Cerebellar cortex (tissue), 1 donor: ENCODE measurements around the gene PDGFD.

Source experiments
- DNase-seq: peaks from one replicate; pipeline ENCODE4 v3.0.0-alpha.2; 2015; ENCODE audit warnings: low spot score

PDGFD gene

DNA sequence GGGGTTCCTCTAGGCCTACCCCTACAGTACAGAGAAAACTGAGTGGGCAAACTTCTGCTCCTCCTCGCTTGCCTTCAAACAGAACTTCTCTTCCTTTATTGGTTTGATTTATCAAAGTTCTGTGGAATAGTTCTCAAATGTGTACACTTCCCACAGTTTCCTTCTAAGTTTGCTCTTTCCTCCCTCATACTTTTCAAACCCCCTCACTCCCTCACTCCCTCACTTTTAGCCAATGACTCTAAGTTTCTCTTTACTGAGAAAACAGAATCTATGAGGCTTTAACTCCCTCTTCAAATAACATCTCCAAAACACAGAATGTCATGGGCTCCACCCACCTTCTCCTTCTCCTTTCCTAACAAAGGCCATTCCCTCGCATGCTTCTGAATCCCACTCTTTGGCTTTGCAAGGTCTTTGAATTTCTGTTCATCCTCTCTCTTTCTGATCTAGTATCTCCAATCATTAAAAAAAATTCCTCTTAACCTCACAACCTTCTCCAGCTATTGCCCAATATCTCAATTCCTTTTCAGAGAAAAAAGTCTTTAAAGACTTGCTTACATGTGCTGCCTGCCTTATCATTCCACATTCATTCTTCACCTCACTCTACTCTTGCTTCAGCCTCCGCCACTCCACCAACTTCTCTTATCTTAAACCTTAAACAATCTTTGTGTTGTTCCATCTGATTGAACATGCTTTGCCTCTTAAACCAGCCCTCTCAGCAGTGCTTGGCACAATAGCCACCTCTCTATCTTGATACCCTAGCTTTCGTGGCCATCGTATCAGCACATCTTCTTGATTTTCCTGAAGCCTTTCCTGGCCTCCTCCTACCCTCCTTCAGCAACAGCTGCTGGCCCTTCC lies 70.3 kb downstream of the PDGFD start:
- DNase-seq, result no peak

DNA sequence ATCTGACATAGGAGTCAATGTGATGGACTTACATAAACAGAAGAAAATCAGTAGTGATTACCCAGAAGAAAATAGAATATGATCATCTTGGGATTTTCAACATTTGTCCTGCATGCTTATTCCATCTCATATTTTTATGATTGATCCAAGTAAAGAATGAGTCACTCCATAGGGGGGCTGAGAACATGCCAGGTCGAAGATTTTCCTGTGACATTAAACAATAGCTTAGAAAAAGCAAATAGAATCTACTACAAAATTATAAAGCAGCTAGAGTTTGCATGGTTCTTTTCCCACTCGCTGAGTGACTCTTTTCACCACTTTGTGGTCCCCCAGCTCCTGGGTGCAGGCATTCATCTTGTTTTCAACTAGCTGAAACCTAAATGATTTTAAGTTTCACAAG lies 71.2 kb downstream of the PDGFD start:
- no peak for DNase-seq

DNA sequence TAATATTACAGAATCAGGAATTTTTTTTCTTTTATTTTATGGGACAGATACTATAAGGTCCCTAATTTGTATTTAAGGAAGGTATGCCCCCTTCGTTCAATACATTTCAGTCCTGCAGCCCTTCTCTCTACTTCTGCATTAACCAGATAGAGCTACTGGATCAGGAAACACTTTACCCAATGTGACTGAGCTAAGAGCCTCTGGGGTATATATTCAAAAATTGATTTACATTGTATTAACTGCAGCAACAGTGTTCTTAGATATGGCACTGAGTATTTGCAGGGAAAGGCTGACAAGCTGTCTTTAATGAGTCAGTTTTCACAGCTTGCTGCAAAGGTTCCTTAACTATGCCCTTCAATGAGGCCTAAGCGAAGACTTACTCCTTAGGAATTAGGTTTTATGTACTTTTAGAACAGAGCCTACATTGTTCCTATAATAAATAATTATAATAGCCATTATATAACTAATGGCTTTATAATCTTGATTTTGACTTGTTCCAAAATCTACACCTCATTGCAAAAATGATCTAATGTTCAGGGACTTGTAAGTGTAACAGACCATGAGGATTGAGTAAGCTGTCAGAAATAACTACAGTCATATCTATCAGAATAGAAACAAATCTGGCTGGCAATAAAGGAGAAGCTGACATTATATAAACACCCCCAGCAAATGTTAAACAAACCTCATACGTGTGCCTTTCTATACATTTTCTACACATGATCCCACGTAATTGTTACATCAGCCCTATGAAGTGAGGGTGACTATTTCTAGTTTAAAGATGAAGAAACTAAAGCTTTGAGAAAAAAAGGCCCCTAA lies 72.5 kb downstream of the PDGFD start:
- DNase-seq, result peak; percentile 9

DNA sequence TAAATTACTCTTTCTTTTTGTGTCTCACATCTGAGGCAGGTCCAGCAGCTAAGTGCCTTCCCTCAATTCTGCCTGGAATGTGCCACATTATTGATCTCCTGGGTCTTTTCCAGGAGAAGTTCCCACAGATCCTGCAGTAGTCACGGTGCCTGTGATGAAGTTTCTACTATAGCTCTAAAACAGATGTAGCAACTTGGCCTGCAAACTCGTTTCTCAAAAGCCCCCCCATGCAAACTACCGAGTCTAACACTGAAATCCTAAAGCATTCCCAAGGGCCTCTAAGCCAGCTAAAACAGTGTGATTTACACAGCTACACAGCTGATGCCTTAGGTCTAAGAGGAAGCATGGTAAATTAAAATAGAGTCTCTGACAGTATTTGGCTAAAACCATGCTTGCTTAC lies 73.2 kb downstream of the PDGFD start:
- DNase-seq, result no peak

DNA sequence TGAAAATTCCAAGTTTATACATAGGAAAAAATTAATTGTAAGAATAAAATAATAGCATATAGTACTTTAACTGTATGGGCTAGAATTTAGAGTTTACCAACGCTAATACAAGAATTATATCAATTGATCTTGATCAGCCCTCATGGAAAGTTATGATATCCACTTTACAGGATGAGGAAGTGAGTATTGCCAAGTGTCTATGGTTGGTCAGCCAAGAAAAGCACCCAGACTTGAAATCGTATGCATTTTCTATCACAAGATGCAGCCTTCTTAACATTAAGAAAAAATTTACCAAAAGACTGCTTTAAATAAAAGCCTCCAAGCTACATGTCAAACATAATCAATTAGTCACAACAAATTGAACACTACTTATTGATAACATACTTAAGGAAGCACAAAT lies 74.5 kb downstream of the PDGFD start:
- DNase-seq, result no peak

DNA sequence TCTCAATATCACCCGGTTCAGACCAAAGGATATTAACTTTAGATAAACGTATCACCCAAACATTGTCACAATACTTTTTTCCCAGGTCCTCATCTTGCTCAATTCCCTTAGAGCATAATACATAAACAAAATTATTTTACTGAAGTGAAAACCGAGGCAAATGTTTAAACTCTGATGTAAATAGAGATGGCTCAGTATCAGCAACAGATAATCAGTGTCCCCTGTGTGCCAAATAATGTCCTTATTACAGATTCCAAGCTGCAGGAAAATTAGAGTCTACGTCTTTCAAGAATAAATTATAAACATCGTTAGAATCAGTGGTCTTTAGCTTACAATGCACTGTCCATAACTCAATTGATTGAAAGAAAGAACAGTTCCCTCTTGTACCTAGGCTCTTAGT lies 77.3 kb downstream of the PDGFD start:
- no peak for DNase-seq

DNA sequence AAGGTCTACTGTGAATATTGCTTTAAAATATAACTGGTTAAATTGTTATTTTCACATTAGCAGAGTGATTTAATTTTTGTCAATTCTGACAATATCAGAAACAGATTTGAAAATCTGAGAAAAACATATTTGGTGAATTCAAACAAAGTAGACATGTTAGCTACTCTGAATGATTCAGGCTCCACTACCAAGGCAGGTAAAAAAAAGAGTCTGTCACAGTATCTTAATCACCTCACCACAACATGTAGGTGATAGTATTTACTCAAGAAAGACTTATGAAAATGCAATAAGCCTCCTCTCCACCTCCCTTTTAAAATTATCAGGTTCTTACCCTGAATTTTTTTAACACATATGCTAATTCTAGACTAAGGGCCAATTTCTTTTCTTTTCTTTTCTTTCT lies 85.0 kb downstream of the PDGFD start:
- DNase-seq, result no peak

DNA sequence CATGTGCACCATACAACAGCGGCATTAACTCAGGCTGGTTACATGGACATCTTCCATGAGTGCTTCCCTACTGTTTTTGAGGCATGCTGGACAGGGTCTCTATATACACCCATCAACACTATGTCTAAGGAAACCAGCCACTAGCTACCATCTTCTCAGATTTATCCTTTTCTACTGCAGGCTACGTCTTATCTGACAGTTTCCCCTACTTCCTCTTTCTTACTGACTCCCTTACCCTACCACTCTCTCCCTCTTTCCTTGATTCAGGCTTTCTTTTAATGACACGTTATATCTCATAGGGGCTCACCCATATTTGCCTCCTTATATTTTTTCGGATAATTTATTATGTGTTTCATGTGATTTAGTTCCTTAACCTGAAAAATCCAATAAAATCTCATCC lies 85.7 kb downstream of the PDGFD start:
- DNase-seq, result no peak

DNA sequence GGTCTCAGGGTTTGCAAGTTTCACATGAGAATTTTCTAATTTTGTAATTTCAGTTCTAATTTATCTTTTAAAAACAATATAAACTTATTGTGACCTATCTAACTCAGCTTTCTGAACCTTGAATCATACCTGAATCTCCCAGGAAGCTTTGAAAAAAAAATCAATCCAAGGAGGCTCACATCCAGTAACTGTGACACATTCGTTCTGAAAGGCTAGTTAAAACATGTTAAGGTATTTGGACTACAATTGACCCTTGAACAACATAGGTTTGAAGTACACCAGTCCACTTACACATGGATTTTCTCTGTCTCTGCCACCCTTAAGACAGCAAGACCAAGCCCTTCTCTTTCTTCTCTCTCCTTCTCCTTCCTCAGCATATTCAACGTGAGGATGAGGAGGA lies 87.5 kb downstream of the PDGFD start:
- DNase-seq, result no peak

DNA sequence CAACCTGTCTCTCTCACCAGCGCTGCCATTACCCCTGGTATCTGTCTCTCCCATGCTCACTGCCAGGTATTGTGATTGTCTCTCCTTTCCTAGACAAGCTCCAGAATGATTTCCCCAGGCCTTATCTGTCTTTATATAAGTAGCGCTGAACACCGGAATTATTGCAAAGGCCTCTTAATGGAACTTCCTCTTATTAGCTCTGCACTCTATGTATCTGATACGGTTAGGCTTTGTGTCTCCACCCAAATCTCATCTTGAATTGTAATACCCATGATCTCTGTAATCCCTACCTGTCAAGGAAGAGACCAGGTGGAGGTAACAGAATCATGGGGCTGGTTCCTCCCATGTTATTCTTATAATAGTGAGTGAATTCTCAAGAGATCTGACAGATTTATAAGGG lies 88.2 kb downstream of the PDGFD start:
- no peak for DNase-seq

DNA sequence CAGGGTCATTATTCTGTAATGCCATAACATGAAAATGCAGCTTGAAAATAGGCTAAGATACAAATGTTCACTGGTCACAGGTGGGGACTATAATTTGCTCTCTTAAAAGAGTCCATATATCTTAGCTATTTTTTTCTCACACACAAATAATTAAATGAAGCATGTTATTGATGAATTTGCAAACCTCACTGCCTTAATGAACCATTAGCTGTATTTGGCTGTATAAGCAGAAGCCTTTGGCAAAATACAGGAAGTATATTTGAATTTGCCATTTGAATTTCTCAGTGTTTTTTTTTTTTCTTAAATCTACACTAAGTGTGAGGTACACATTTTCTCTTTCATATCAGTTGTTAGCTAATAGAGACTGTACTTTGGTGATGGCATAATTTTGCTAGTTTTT lies 88.9 kb downstream of the PDGFD start:
- DNase-seq, result no peak

DNA sequence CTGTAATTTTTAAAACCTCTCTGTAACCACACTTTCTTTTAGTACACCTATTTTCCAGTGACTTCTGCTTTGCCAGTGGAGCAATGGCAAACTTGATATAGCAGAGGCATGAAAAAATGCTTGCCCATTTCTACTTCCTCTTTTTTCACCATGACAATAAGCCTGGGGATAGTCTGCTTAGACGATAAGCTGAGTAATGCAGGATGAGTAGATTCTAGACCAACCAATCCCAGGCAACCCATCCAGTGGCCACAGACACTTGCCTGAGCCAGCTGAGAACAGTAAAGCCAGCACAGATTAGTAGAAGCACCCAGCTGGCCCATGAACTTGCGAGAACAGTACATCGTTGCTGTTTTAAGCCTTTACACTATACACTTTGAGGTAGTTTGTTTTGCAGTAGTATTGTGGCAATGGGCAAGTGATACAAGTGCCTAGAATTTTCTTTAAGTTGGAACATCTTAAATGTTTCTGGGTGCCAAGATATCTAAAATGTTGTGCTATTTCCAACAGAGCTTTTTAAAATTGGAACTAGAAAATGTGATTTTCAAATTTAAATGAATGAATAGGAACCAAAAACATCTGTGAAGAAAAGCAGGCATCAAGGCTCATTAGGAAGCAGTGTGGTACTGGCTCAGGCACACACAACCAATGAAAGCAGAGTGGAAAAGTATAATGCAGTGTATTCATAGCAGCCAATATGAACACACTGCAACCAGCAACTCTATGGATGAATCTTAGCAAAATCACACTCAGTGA lies 89.8 kb downstream of the PDGFD start:
- no peak for DNase-seq

DNA sequence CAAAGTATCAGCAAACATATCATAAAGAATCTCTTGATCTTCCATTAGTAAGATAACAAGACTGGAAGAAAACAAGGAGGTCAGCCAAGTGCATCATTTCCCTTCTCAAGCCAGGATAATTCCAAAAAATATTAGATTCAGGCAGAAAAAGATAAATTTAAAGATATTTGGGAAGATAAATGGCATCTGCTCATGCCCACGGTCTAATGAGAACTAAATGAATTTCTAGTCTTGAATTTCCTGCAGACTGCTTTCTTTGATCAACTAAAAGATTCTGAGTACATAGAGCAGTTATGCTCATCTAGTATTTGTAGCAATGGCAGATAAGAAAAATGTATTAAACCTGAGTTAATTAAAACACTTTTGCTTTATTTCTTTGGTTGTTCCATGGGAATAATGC lies 96.4 kb downstream of the PDGFD start:
- DNase-seq, result no peak

DNA sequence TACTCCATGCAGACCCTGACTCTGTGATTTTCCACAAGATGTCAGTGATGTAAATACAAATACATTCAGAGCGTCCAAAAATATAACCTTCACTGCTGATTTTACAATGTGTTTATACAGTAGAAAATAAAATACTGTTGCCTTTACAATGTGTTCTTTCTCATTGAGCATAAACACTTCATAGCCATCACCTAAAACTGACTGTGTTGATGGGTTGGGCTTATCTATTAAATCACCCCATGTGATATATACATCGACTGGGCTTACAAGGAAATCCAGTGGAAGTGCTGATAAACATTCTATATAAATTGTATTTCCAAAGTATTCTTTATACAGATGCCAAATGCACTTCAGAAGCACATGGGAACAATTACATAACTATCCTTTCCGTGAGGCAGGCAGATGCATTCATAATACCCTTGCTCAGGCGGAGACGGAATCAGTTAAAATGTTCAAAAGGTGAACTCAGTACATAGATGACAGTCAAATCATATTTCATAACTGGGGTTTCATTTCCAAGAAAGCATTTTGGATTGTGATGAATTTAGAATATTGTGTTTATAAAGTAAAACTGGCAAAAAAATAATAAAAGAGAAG lies 99.8 kb downstream of the PDGFD start:
- DNase-seq, result no peak

DNA sequence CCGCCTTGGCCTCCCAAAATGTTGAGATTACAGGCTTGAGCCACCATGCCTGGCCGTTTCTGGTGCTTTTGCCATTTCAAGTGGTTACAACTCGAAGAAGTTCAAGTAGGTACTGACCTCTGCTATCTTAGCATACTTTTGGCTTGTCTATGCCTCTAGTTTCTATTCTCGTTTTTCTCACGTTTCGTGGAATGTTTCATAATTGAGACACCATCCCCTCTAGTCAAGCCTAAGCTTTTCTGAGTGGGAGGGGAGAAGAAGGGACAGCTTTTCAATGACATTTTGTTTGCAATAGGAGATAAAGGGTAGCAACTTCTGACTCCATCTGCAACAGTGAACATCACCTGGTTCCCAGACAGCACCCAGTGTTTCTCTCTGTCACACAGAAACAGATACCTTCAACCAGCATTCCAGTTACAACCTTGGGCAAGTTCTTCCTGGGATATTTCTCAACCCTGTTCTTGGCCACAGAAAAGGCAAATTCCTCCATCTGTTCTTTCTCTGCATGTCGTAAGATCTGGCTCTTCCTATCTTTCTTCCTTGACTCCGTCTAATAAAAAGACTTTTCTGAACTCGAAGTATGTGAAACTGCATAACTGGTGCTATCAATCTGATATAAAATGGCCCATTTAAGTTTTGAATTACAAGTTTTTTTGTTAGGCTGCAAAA lies 102.0 kb downstream of the PDGFD start:
- no peak for DNase-seq

DNA sequence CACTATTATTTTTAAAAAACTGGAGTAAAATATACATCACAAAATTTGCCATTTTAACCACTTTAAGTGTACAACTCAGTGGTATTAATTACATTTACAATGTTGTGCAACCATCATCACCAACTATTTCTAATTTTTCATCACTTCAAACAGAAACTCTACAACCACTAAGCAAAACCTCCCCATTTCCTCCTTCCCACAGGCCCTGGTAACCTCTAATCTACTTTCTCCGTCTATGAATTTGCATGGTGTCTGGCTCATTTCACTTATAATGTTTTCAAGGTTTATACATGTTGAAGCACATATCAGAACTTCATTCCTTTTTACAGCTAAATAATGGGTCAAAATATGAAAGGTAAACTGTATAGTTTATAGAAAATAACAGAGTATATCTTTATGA lies 103.1 kb downstream of the PDGFD start:
- DNase-seq, result no peak

DNA sequence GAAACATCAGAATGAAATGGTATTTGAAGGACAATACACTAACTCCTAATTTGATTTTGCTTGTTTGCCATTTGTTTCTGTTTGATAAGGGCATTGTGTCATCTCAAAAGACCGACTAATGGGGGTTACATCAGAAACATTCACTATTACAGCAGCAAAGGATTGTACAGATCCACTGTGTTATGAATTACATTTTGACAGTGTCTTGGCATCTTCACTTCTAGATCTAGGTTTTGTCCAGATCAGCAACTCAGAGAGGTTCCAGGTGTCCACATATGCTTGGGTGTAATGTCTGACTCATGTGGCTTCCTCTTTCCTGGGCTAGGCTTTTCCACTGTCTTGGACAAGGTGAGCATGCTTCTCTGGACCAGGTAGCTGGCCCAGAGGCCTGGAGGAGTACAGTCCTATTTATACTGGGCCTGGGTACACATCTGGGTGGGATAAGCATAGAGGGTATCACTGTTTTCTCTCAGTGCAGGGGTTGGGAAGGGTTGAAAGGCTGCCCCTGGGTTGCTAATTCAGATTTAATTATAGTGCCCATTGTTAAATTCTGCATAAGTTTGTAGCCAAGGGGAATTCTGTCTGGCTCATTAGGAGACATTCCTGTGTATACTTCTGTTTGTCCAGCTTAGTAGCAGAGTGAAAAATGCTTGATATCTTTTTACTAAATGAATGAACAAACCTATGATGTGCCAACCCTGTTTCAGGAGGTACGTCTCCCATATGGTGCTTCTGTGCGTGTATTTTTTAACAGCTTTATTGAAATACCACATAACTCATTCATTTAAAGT lies 103.7 kb downstream of the PDGFD start:
- DNase-seq, result no peak

DNA sequence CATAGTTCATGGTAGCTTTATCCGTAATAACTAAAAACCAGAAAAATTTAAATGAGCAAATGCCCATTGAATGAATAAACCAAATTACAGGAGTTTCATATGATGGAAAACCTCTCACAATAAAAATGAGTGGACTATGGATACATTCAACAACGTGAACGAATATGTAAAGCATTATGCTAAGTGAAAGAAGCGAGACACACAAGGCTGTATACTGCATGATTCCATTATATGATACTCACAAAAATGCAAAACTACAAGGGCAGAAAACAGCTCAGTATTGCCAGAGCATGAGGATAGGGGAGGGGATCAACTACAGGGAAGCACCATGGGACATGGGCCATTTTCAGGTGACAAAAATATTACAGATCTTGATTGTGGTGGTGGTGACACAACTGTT lies 105.3 kb downstream of the PDGFD start:
- DNase-seq, result no peak

DNA sequence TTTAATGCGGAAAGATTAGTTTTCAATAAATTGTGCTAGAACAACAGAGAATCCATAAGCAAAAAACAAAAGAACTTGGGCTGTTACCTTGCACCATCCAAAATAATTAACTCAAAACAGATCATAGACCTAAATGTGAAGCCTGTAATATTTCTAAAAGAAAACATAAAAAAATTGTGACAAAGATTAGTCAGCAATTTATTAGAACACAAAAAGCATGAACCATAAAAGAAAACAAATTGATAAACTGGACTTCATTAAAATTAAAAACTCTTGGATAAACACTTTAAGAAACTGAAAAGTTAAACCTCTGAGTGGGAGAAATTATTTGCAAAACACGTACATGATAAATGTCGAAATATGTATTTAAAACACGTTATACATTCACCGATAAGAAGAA lies 106.0 kb downstream of the PDGFD start:
- no peak for DNase-seq

DNA sequence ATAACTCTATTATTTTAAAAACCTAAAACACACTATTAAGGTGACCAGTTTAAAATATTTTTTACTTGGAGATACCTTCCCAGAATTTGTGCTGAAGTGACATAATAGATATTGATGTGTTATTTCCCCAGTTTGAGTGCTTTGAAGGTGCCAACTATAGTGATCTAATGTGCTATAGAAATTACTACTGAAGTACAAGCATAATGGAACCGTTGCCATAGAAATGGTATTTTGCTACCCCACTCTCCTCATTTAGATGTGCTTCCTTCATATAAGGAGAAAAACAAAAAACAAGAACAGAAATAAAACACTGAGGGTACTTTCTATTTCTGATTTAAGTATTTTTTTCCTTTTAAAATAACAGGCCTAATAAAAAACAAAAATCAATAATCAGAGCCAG lies 108.4 kb downstream of the PDGFD start:
- DNase-seq, result no peak
